ENCODE measurements around the gene GCN1.
"Not testable (repeated sequence)": the region's sequence is repeated elsewhere in the genome, so short reads cannot be mapped to it uniquely, and the experiment has no call there.

The GCN1 gene

GRCh38 chr12:120199595-120200306 is 5.2 kb upstream of the GCN1 start:
- H3K4me1 ChIP-seq, result peaks cover 58% of the 10 kb centered on the region
- peak overlapping the region; percentile 95 for H3K4me2 ChIP-seq
- peaks cover 46% of the 10 kb centered on the region for H3K36me3 ChIP-seq
- no peak for TF ChIP-seq Cebpa-rat (IDR thresholded peaks at IDR 0.05)
- peak overlapping the region; percentile 98 for H3K27ac ChIP-seq
- peak overlapping the region; percentile 98 for H3K4me3 ChIP-seq
- peak overlapping the region; percentile 99 for H3K9ac ChIP-seq
- no peaks in the 10 kb centered on the region for H3K9me3 ChIP-seq
- no peaks in the 10 kb centered on the region for H3K27me3 ChIP-seq
- peaks cover 44% of the 10 kb centered on the region for H4K20me1 ChIP-seq

- Histone ChIP-seq H3K4me3 (peak overlapping the region; percentile 98), H3K4me1 (peaks cover 58% of the 10 kb centered on the region), H3K9me3 (no peaks in the 10 kb centered on the region), H4K20me1 (peaks cover 44% of the 10 kb centered on the region), H3K4me2 (peak overlapping the region; percentile 95), H3K9ac (peak overlapping the region; percentile 99), H3K36me3 (peaks cover 46% of the 10 kb centered on the region), H3K27me3 (no peaks in the 10 kb centered on the region), H3K27ac (peak overlapping the region; percentile 98)
- no peak for TF ChIP-seq Cebpa-rat (IDR thresholded peaks at IDR 0.05)
These were observed 4.5 kb upstream of the GCN1 start for GRCh38 chr12:120199025-120199424.

- H3K27ac ChIP-seq, result no peak overlapping the region
- H3K9me3 ChIP-seq, result no peaks in the 10 kb centered on the region
- H3K4me2 ChIP-seq, result peak overlapping the region; percentile 95
- no peak for TF ChIP-seq Cebpa-rat (IDR thresholded peaks at IDR 0.05)
- peak overlapping the region; percentile 98; the same call in 1 of the 2 replicates for H3K4me3 ChIP-seq
- H3K27me3 ChIP-seq, result no peaks in the 10 kb centered on the region
- H3K9ac ChIP-seq, result peak overlapping the region; percentile 6; the same call in 1 of the 2 replicates
- H3K4me1 ChIP-seq, result peaks cover 66% of the 10 kb centered on the region
- H4K20me1 ChIP-seq, result peaks cover 50% of the 10 kb centered on the region
- H3K36me3 ChIP-seq, result peaks cover 46% of the 10 kb centered on the region
These were observed 3.0 kb upstream of the GCN1 start for GRCh38 chr12:120197542-120197887.

GRCh38 chr12:120196817-120197541 is 2.5 kb upstream of the GCN1 start:
- not testable (repeated sequence) for H3K9me3 ChIP-seq, H3K27ac ChIP-seq, H3K27me3 ChIP-seq
- Histone ChIP-seq H3K4me3 (peak overlapping the region; percentile 98; the same call in 1 of the 2 replicates), H3K9ac (peak overlapping the region; percentile 6; the same call in 1 of the 2 replicates), H3K36me3 (peaks cover 49% of the 10 kb centered on the region), H3K4me2 (peak overlapping the region; percentile 95), H4K20me1 (peaks cover 55% of the 10 kb centered on the region), H3K4me1 (peaks cover 61% of the 10 kb centered on the region)

GRCh38 chr12:120196363-120196762 is 1.8 kb upstream of the GCN1 start:
- Histone ChIP-seq H3K9ac (no peak overlapping the region), H3K27ac (no peak overlapping the region), H3K4me3 (no peak overlapping the region), H3K4me2 (peak overlapping the region; percentile 95), H4K20me1 (peaks cover 62% of the 10 kb centered on the region), H3K27me3 (no peaks in the 10 kb centered on the region), H3K4me1 (peaks cover 59% of the 10 kb centered on the region), H3K9me3 (no peaks in the 10 kb centered on the region), H3K36me3 (peaks cover 54% of the 10 kb centered on the region)
- no peak for TF ChIP-seq Cebpa-rat (IDR thresholded peaks at IDR 0.05)

- TF ChIP-seq Cebpa-rat (IDR thresholded peaks at IDR 0.05), result no peak
- H3K4me3 ChIP-seq, result peak overlapping the region; percentile 89
- H3K27ac ChIP-seq, result peak overlapping the region; percentile 98
- no peaks in the 10 kb centered on the region for H3K27me3 ChIP-seq
- H4K20me1 ChIP-seq, result peaks cover 62% of the 10 kb centered on the region
- H3K9ac ChIP-seq, result peak overlapping the region; percentile 96
- peaks cover 50% of the 10 kb centered on the region for H3K4me1 ChIP-seq
- H3K4me2 ChIP-seq, result peak overlapping the region; percentile 95
- H3K9me3 ChIP-seq, result no peaks in the 10 kb centered on the region
- H3K36me3 ChIP-seq, result peaks cover 66% of the 10 kb centered on the region
These were observed 335 bp downstream of the GCN1 start for GRCh38 chr12:120194226-120194533.

- H3K27ac ChIP-seq, H3K27me3 ChIP-seq, H3K9me3 ChIP-seq: not testable (repeated sequence)
- H3K36me3 ChIP-seq, result peaks cover 66% of the 10 kb centered on the region
- H3K4me2 ChIP-seq, result peak overlapping the region; percentile 95
- peaks cover 53% of the 10 kb centered on the region for H4K20me1 ChIP-seq
- H3K4me3 ChIP-seq, result peak overlapping the region; percentile 89
- peak overlapping the region; percentile 96; the same call in 1 of the 2 replicates for H3K9ac ChIP-seq
- peaks cover 41% of the 10 kb centered on the region for H3K4me1 ChIP-seq
These were observed 1.2 kb downstream of the GCN1 start for GRCh38 chr12:120193286-120193685.

- peaks cover 66% of the 10 kb centered on the region for H3K36me3 ChIP-seq
- no peaks in the 10 kb centered on the region for H3K9me3 ChIP-seq
- H3K27me3 ChIP-seq, result no peaks in the 10 kb centered on the region
- peaks cover 56% of the 10 kb centered on the region for H4K20me1 ChIP-seq
- H3K4me1 ChIP-seq, result peaks cover 21% of the 10 kb centered on the region
- TF ChIP-seq Cebpa-rat (IDR thresholded peaks at IDR 0.05), result no peak
- H3K27ac ChIP-seq, result no peak overlapping the region
- no peak overlapping the region for H3K4me2 ChIP-seq
- H3K4me3 ChIP-seq, result no peak overlapping the region
- no peak overlapping the region for H3K9ac ChIP-seq
These were observed 3.5 kb downstream of the GCN1 start for GRCh38 chr12:120190985-120191480.

GRCh38 chr12:120190386-120190785 is 4.1 kb downstream of the GCN1 start:
- Histone ChIP-seq H3K4me1 (peaks cover 15% of the 10 kb centered on the region), H3K9ac (no peak overlapping the region), H3K4me3 (no peak overlapping the region), H3K36me3 (peaks cover 67% of the 10 kb centered on the region), H3K27me3 (no peaks in the 10 kb centered on the region), H4K20me1 (peaks cover 63% of the 10 kb centered on the region), H3K4me2 (no peak overlapping the region), H3K9me3 (no peaks in the 10 kb centered on the region), H3K27ac (no peak overlapping the region)
- TF ChIP-seq Cebpa-rat (IDR thresholded peaks at IDR 0.05), result no peak

- Histone ChIP-seq H3K9me3 (no peaks in the 10 kb centered on the region), H3K4me1 (no peaks in the 10 kb centered on the region; the same call in 1 of the 2 replicates), H4K20me1 (peaks cover 85% of the 10 kb centered on the region), H3K27ac (no peak overlapping the region), H3K27me3 (no peaks in the 10 kb centered on the region), H3K4me2 (no peak overlapping the region), H3K36me3 (peaks cover 99% of the 10 kb centered on the region), H3K9ac (no peak overlapping the region), H3K4me3 (no peak overlapping the region)
- no peak for TF ChIP-seq Cebpa-rat (IDR thresholded peaks at IDR 0.05)
These were observed 7.9 kb downstream of the GCN1 start for GRCh38 chr12:120186654-120187053.
